Transverse colon (tissue), 4 donors: ENCODE data around the gene DDX10. TPM values are rescaled to one million over a fixed set of nuclear protein-coding genes. Genes with fewer than 3 reads are reported as not detected.

Experiments used
- DNase-seq: peaks from one replicate; pipeline ENCODE4 v3.0.0-alpha.2; 2019
- H3K27ac ChIP-seq, 4 donors: fragments of 200-600 bp; sonication (generic); 2 replicates each; pipeline ENCODE4 v1.5.1; 2016 to 2018; ENCODE audit warnings: inconsistent platforms in 4 of 4
- H3K27me3 ChIP-seq: fragments of 200-600 bp; sonication (generic); 2 replicates; pipeline ENCODE4 v1.5.1; 2017; ENCODE audit warnings: inconsistent platforms
- H3K36me3 ChIP-seq, 4 donors: fragments of 200-600 bp; sonication (generic); 2 replicates each; pipeline ENCODE4 v1.5.1; 2017 to 2019; ENCODE audit warnings: inconsistent platforms in 4 of 4
- H3K4me1 ChIP-seq, 4 donors: fragments of 200-600 bp; sonication (generic); 2 replicates each; pipeline ENCODE4 v1.5.1; 2017 to 2020; ENCODE audit warnings: inconsistent platforms in 4 of 4
- H3K4me3 ChIP-seq, 4 donors: fragments of 200-600 bp; sonication (generic); 1 replicate in 1 of 4; 2 replicates in 3 of 4; pipeline versions ENCODE4 v1.5.1 to v1.6.1; 2017 to 2019; ENCODE audit warnings: inconsistent platforms in 4 of 4
- H3K9me3 ChIP-seq, 2 donors: fragments of 200-600 bp; sonication (generic); 2 replicates each; pipeline ENCODE4 v1.5.1; 2017 to 2019; ENCODE audit warnings: inconsistent platforms in 2 of 2
- CTCF ChIP-seq, 5 experiments: fragments of 200-600 bp in 3 of 5; fragments of 450-650 bp in 2 of 5; sonication (generic) in 3 of 5; IDR thresholded peaks; 1 replicate in 2 of 5; 2 replicates in 3 of 5; pipeline ENCODE4 v1.5.1; 2016 to 2017; ENCODE audit warnings: antibody characterized with exemption in 5 of 5, inconsistent platforms in 3 of 5, mild to moderate bottlenecking in 2 of 5, moderate library complexity in 1 of 5
- EP300 ChIP-seq: sonication (generic); formaldehyde crosslinking; IDR thresholded peaks from one replicate; pipeline ENCODE4 v1.6.1; 2017; ENCODE audit warnings: antibody characterized with exemption, low read depth
- POLR2A ChIP-seq: fragments of 450-650 bp; IDR thresholded peaks from one replicate; pipeline ENCODE4 v1.6.1; 2016; ENCODE audit warnings: antibody characterized with exemption, mild to moderate bottlenecking, moderate library complexity
- POLR2AphosphoS5 ChIP-seq, 3 donors: sonication (generic); formaldehyde crosslinking; IDR thresholded peaks; one replicate each; pipeline ENCODE4 v1.6.1; 2016; ENCODE audit warnings: antibody characterized with exemption in 3 of 3
- WGBS, 2 donors: methylation state at CpG; one replicate each; pipeline ENCODE4 v1.1.5; 2018; ENCODE audit warnings: low coverage in 1 of 2; 5-methylcytosine and 5-hydroxymethylcytosine counted together
- in situ Hi-C, 4 donors: fragments of 200-750 bp; cut with MboI; loops; one replicate each; pipeline versions ENCODE4 v1.15.0 to v1.15.1; 2017; ENCODE audit warnings: low sequenced_read_pairs in 3 of 4, low pct_ligation_motif_present in 1 of 4, low pct_unique_long_range_greater_than_20kb in 1 of 4
- intact Hi-C: fragments of 100-400 bp; cut with DNase I; formaldehyde crosslinking; loops from one replicate; pipeline ENCODE4 v1.15.1; 2023; ENCODE audit warnings: low total_unique reads
- total RNA-seq, 4 donors: library from RNA; depleted of rRNA; stranded (reverse); fragments of >200 nt; gene quantifications; one replicate each; pipeline ENCODE4 v1.1.0, GENCODE V29; 2016

The DDX10 gene
- total RNA-seq, 4 donors from 2014 or later = 7.6 to 38.2 (median 12.6) TPM

GRCh38 chr11:108802492-108802891, 137.6 kb downstream of the DDX10 start:
- Histone ChIP-seq H3K4me1 (no peaks in the 10 kb centered on the region), H3K4me3 (no peak overlapping the region), H3K27me3 (no peaks in the 10 kb centered on the region), H3K36me3 (no peaks in the 10 kb centered on the region), H3K9me3 (no peaks in the 10 kb centered on the region), H3K27ac (no peak overlapping the region)
- no peak for TF ChIP-seq POLR2A
- no peak for TF ChIP-seq CTCF (IDR thresholded peaks at IDR 0.05)
- no peak for TF ChIP-seq POLR2AphosphoS5 (IDR thresholded peaks at IDR 0.05)
- TF ChIP-seq EP300 = no peak
- intact Hi-C loops (no loop called here), in situ Hi-C loops (no loop called here)
- WGBS, 2 donors = 83 to 86% methylated on average over 1 of the region's 1 CpG
- DNase-seq = no peak

GRCh38 chr11:108803776-108804175, 138.9 kb downstream of the DDX10 start:
- WGBS, 2 donors = 100% methylated on average over 1 of the region's 1 CpG
- in situ Hi-C loops (no loop called here), intact Hi-C loops (no loop called here)

GRCh38 chr11:108804511-108804910, 139.6 kb downstream of the DDX10 start:
- DNase-seq = no peak
- no peaks in the 10 kb centered on the region for H3K36me3 ChIP-seq
- intact Hi-C loops = no loop called here
- no peak overlapping the region for H3K4me3 ChIP-seq
- no peak for TF ChIP-seq POLR2A
- TF ChIP-seq POLR2AphosphoS5 (IDR thresholded peaks at IDR 0.05) = no peak
- no peak for TF ChIP-seq CTCF (IDR thresholded peaks at IDR 0.05)
- TF ChIP-seq EP300 = no peak
- in situ Hi-C loops = no loop called here
- no peaks in the 10 kb centered on the region for H3K4me1 ChIP-seq
- WGBS, 2 donors = 82 to 86% methylated on average over 1 to 2 of the region's 2 CpGs
- H3K27me3 ChIP-seq = no peaks in the 10 kb centered on the region
- no peak overlapping the region for H3K27ac ChIP-seq
- no peaks in the 10 kb centered on the region for H3K9me3 ChIP-seq

More at GRCh38 chr11:108803776-108804175, 138.9 kb downstream of the DDX10 start:
- TF ChIP-seq POLR2AphosphoS5 (IDR thresholded peaks at IDR 0.05) (no peak), POLR2A (no peak), EP300 (no peak), CTCF (IDR thresholded peaks at IDR 0.05) (no peak)
- H3K27ac ChIP-seq = no peak overlapping the region
- H3K9me3 ChIP-seq = no peaks in the 10 kb centered on the region
- no peaks in the 10 kb centered on the region for H3K36me3 ChIP-seq
- H3K4me1 ChIP-seq = no peaks in the 10 kb centered on the region
- no peak overlapping the region for H3K4me3 ChIP-seq
- H3K27me3 ChIP-seq = no peaks in the 10 kb centered on the region
- DNase-seq = no peak

GRCh38 chr11:108805030-108805429, 140.2 kb downstream of the DDX10 start:
- Histone ChIP-seq H3K4me1 (no peaks in the 10 kb centered on the region), H3K9me3 (no peaks in the 10 kb centered on the region), H3K36me3 (no peaks in the 10 kb centered on the region), H3K4me3 (no peak overlapping the region), H3K27ac (no peak overlapping the region), H3K27me3 (no peaks in the 10 kb centered on the region)
- intact Hi-C loops (no loop called here), in situ Hi-C loops (no loop called here)
- TF ChIP-seq POLR2A = no peak
- TF ChIP-seq EP300 = no peak
- no peak for TF ChIP-seq CTCF (IDR thresholded peaks at IDR 0.05)
- no peak for TF ChIP-seq POLR2AphosphoS5 (IDR thresholded peaks at IDR 0.05)
- no peak for DNase-seq
- 50 to 62% methylated on average over 2 of the region's 2 CpGs for WGBS, 2 donors
